Mucosa of stomach (tissue), 1 donor: ENCODE results near the gene C1orf87.

Source experiments
- H3K27me3 ChIP-seq: one replicate; pipeline ENCODE4 v1.7.0; 2013; ENCODE audit warnings: mild to moderate bottlenecking, low read length; ENCODE audit not compliant: control insufficient read depth, insufficient read depth
- H3K36me3 ChIP-seq: one replicate; pipeline ENCODE4 v1.7.0; 2013; ENCODE audit warnings: low read length; ENCODE audit not compliant: control insufficient read depth, insufficient read depth
- H3K4me1 ChIP-seq: one replicate; pipeline ENCODE4 v1.7.0; 2013; ENCODE audit warnings: mild to moderate bottlenecking, low read length; ENCODE audit not compliant: control insufficient read depth, insufficient read depth
- H3K4me3 ChIP-seq: one replicate; pipeline ENCODE4 v1.7.0; 2013; ENCODE audit warnings: low read length
- H3K9ac ChIP-seq: one replicate; pipeline ENCODE4 v1.7.0; 2013; ENCODE audit warnings: mild to moderate bottlenecking, low read length, moderate library complexity
- H3K9me3 ChIP-seq: one replicate; pipeline ENCODE4 v1.7.0; 2013; ENCODE audit warnings: mild to moderate bottlenecking, low read length, moderate library complexity; ENCODE audit not compliant: control insufficient read depth
- donor health status: Pancreatic carcinoma.

The C1orf87 gene

GRCh38 chr1:60091195-60091715 lies 17.7 kb upstream of the C1orf87 start:
- no peaks in the 10 kb centered on the region for H3K36me3 ChIP-seq
- no peaks in the 10 kb centered on the region for H3K9me3 ChIP-seq

GRCh38 chr1:60090655-60091054 lies 17.1 kb upstream of the C1orf87 start:
- H3K9ac ChIP-seq, result no peak overlapping the region
- no peaks in the 10 kb centered on the region for H3K9me3 ChIP-seq
- no peaks in the 10 kb centered on the region for H3K4me1 ChIP-seq
- no peaks in the 10 kb centered on the region for H3K36me3 ChIP-seq
- no peaks in the 10 kb centered on the region for H3K27me3 ChIP-seq
- no peak overlapping the region for H3K4me3 ChIP-seq

More at GRCh38 chr1:60091195-60091715, 17.7 kb upstream of the C1orf87 start:
- no peaks in the 10 kb centered on the region for H3K27me3 ChIP-seq
- H3K9ac ChIP-seq, result no peak overlapping the region
- H3K4me3 ChIP-seq, result no peak overlapping the region
- H3K4me1 ChIP-seq, result no peaks in the 10 kb centered on the region

GRCh38 chr1:60088620-60089155 lies 15.1 kb upstream of the C1orf87 start:
- H3K9me3 ChIP-seq, result no peaks in the 10 kb centered on the region
- H3K36me3 ChIP-seq, result no peaks in the 10 kb centered on the region
- H3K4me1 ChIP-seq, result no peaks in the 10 kb centered on the region
- H3K27me3 ChIP-seq, result no peaks in the 10 kb centered on the region
- no peak overlapping the region for H3K4me3 ChIP-seq
- no peak overlapping the region for H3K9ac ChIP-seq

GRCh38 chr1:60087681-60088080 lies 14.1 kb upstream of the C1orf87 start:
- no peak overlapping the region for H3K9ac ChIP-seq
- no peaks in the 10 kb centered on the region for H3K9me3 ChIP-seq
- no peak overlapping the region for H3K4me3 ChIP-seq
- H3K27me3 ChIP-seq, result no peaks in the 10 kb centered on the region
- no peaks in the 10 kb centered on the region for H3K36me3 ChIP-seq
- no peaks in the 10 kb centered on the region for H3K4me1 ChIP-seq

GRCh38 chr1:60078182-60078581 lies 4.6 kb upstream of the C1orf87 start:
- Histone ChIP-seq H3K4me3 (no peak overlapping the region), H3K9ac (no peak overlapping the region), H3K4me1 (no peaks in the 10 kb centered on the region), H3K27me3 (peaks cover 21% of the 10 kb centered on the region), H3K36me3 (no peaks in the 10 kb centered on the region), H3K9me3 (no peaks in the 10 kb centered on the region)

- no peaks in the 10 kb centered on the region for H3K36me3 ChIP-seq
- no peaks in the 10 kb centered on the region for H3K9me3 ChIP-seq
- no peak overlapping the region for H3K4me3 ChIP-seq
- peaks cover 23% of the 10 kb centered on the region for H3K27me3 ChIP-seq
- no peak overlapping the region for H3K9ac ChIP-seq
- no peaks in the 10 kb centered on the region for H3K4me1 ChIP-seq
These were observed 2.3 kb downstream of the C1orf87 start for GRCh38 chr1:60071296-60071695.

- H3K27me3 ChIP-seq, result peaks cover 17% of the 10 kb centered on the region
- H3K9me3 ChIP-seq, result no peaks in the 10 kb centered on the region
- no peak overlapping the region for H3K9ac ChIP-seq
- no peak overlapping the region for H3K4me3 ChIP-seq
- H3K36me3 ChIP-seq, result no peaks in the 10 kb centered on the region
- no peaks in the 10 kb centered on the region for H3K4me1 ChIP-seq
These were observed 3.9 kb downstream of the C1orf87 start for GRCh38 chr1:60069691-60070090.

GRCh38 chr1:60068393-60069045 lies 5.1 kb downstream of the C1orf87 start:
- H3K36me3 ChIP-seq, result no peaks in the 10 kb centered on the region
- H3K27me3 ChIP-seq, result peaks cover 6% of the 10 kb centered on the region
- no peaks in the 10 kb centered on the region for H3K9me3 ChIP-seq
- H3K4me3 ChIP-seq, result no peak overlapping the region
- H3K4me1 ChIP-seq, result no peaks in the 10 kb centered on the region
- no peak overlapping the region for H3K9ac ChIP-seq

- H3K4me3 ChIP-seq, result no peak overlapping the region
- no peak overlapping the region for H3K9ac ChIP-seq
- no peaks in the 10 kb centered on the region for H3K4me1 ChIP-seq
- no peaks in the 10 kb centered on the region for H3K27me3 ChIP-seq
- no peaks in the 10 kb centered on the region for H3K9me3 ChIP-seq
- no peaks in the 10 kb centered on the region for H3K36me3 ChIP-seq
These were observed 7.6 kb downstream of the C1orf87 start for GRCh38 chr1:60066001-60066400.

- no peaks in the 10 kb centered on the region for H3K36me3 ChIP-seq
- no peaks in the 10 kb centered on the region for H3K9me3 ChIP-seq
- H3K9ac ChIP-seq, result no peak overlapping the region
These were observed 8.4 kb downstream of the C1orf87 start for GRCh38 chr1:60065199-60065598.

GRCh38 chr1:60063561-60063960 lies 10.0 kb downstream of the C1orf87 start:
- Histone ChIP-seq H3K9me3 (no peaks in the 10 kb centered on the region), H3K4me3 (no peak overlapping the region), H3K27me3 (no peaks in the 10 kb centered on the region), H3K36me3 (no peaks in the 10 kb centered on the region), H3K9ac (no peak overlapping the region), H3K4me1 (no peaks in the 10 kb centered on the region)

More at GRCh38 chr1:60065199-60065598, 8.4 kb downstream of the C1orf87 start:
- Histone ChIP-seq H3K27me3 (no peaks in the 10 kb centered on the region), H3K4me3 (no peak overlapping the region), H3K4me1 (no peaks in the 10 kb centered on the region)

GRCh38 chr1:60059468-60059867 lies 14.1 kb downstream of the C1orf87 start:
- H3K4me3 ChIP-seq, result no peak overlapping the region
- no peaks in the 10 kb centered on the region for H3K4me1 ChIP-seq
- no peaks in the 10 kb centered on the region for H3K27me3 ChIP-seq
- no peaks in the 10 kb centered on the region for H3K9me3 ChIP-seq
- H3K9ac ChIP-seq, result no peak overlapping the region
- H3K36me3 ChIP-seq, result no peaks in the 10 kb centered on the region
